Measurements from ENCODE around the gene CR1L.

Gene CR1L

GRCh38 chr1:207753611-207754010, 108.7 kb downstream of the CR1L start:
- peak overlapping the region; percentile 40 for H3K4me3 ChIP-seq (ENCODE audit: low read depth, low read length)
- no peak for TF ChIP-seq CTCF (IDR thresholded peaks at IDR 0.05)
- H2AFZ ChIP-seq = no peak overlapping the region
- no peaks in the 10 kb centered on the region for H3K27me3 ChIP-seq (ENCODE audit: control insufficient read depth, insufficient read depth, low read length)
- peaks cover 18% of the 10 kb centered on the region for H3K79me2 ChIP-seq
- no peaks in the 10 kb centered on the region for H3K36me3 ChIP-seq (ENCODE audit: control insufficient read depth, insufficient read depth, low read length)
- H3K4me2 ChIP-seq (ENCODE audit: low read length) = peak overlapping the region; percentile 84
- H3K9ac ChIP-seq = no peak overlapping the region
- no peak overlapping the region for H3K27ac ChIP-seq
- H3K4me1 ChIP-seq = peaks cover 2% of the 10 kb centered on the region
- H3K9me3 ChIP-seq (ENCODE audit: control insufficient read depth, low read length) = no peaks in the 10 kb centered on the region

GRCh38 chr1:207754011-207754410, 109.1 kb downstream of the CR1L start:
- no peaks in the 10 kb centered on the region for H3K36me3 ChIP-seq (ENCODE audit: control insufficient read depth, insufficient read depth, low read length)
- H3K79me2 ChIP-seq = peaks cover 18% of the 10 kb centered on the region
- no peak overlapping the region for H3K9ac ChIP-seq
- no peaks in the 10 kb centered on the region for H3K27me3 ChIP-seq (ENCODE audit: control insufficient read depth, insufficient read depth, low read length)
- H2AFZ ChIP-seq = no peak overlapping the region
- H3K4me2 ChIP-seq (ENCODE audit: low read length) = peak overlapping the region; percentile 84
- H3K9me3 ChIP-seq (ENCODE audit: control insufficient read depth, low read length) = no peaks in the 10 kb centered on the region
- peaks cover 2% of the 10 kb centered on the region for H3K4me1 ChIP-seq
- TF ChIP-seq CTCF (IDR thresholded peaks at IDR 0.05) = no peak
- peak overlapping the region; percentile 53 for H3K27ac ChIP-seq
- H3K4me3 ChIP-seq (ENCODE audit: low read depth, low read length) = peak overlapping the region; percentile 40

GRCh38 chr1:207754974-207755700, 110.2 kb downstream of the CR1L start:
- peak overlapping the region; percentile 53 for H3K27ac ChIP-seq
- peak overlapping the region; percentile 84 for H3K4me2 ChIP-seq (ENCODE audit: low read length)
- no peaks in the 10 kb centered on the region for H3K36me3 ChIP-seq (ENCODE audit: control insufficient read depth, insufficient read depth, low read length)
- H3K9ac ChIP-seq = no peak overlapping the region
- no peaks in the 10 kb centered on the region for H3K9me3 ChIP-seq (ENCODE audit: control insufficient read depth, low read length)
- H3K27me3 ChIP-seq (ENCODE audit: control insufficient read depth, insufficient read depth, low read length) = no peaks in the 10 kb centered on the region
- H3K4me3 ChIP-seq (ENCODE audit: low read depth, low read length) = peak overlapping the region; percentile 27
- H2AFZ ChIP-seq = no peak overlapping the region
- H3K79me2 ChIP-seq = peaks cover 20% of the 10 kb centered on the region
- H3K4me1 ChIP-seq = peaks cover 2% of the 10 kb centered on the region
- no peak for TF ChIP-seq CTCF (IDR thresholded peaks at IDR 0.05)

GRCh38 chr1:207755846-207756693, 111.1 kb downstream of the CR1L start:
- Histone ChIP-seq H3K79me2 (peaks cover 20% of the 10 kb centered on the region), H3K9me3 (ENCODE audit: control insufficient read depth, low read length) (no peaks in the 10 kb centered on the region), H3K9ac (no peak overlapping the region), H3K4me3 (ENCODE audit: low read depth, low read length) (no peak overlapping the region), H3K27me3 (ENCODE audit: control insufficient read depth, insufficient read depth, low read length) (no peaks in the 10 kb centered on the region), H2AFZ (no peak overlapping the region), H3K4me2 (ENCODE audit: low read length) (peak overlapping the region; percentile 84), H3K4me1 (peaks cover 2% of the 10 kb centered on the region), H3K36me3 (ENCODE audit: control insufficient read depth, insufficient read depth, low read length) (no peaks in the 10 kb centered on the region), H3K27ac (peak overlapping the region; percentile 53)
- TF ChIP-seq CTCF (IDR thresholded peaks at IDR 0.05) = no peak

All from parathyroid adenoma (tissue), 2 donors.